SHP77 treated with DMSO at 0.1 percent for 48 hours (cell line): ENCODE data around the gene SLC16A7.

Source experiments
- DNase-seq: peaks from one replicate; lab custom pipeline; 2025; lab: John Stamatoyannopoulos, UW

SLC16A7 gene

GRCh38 chr12:59624732-59625460, 29.1 kb downstream of the SLC16A7 start:
- no peak for DNase-seq

GRCh38 chr12:59626382-59626781, 30.6 kb downstream of the SLC16A7 start:
- DNase-seq, result no peak

GRCh38 chr12:59627582-59627981, 31.8 kb downstream of the SLC16A7 start:
- no peak for DNase-seq

DNA sequence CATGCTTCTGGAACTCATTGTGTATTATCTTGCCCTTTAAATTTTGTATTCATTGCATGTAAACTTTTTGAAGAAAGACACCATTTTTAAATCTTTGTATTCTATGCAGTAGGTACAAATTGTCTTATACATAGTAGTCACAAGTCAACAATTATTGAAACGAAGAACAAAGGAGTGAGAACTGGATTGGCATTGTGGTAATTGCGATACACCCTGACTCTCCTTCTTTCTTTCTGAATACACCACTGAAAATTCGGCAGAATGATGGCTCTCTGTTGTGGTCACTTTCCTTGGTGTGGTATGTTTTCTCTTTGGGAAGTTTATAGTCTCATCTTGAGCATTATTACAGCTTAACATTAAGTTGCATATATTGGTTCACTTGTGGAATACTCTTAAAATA, 34.1 kb downstream of the SLC16A7 start:
- no peak for DNase-seq

DNA sequence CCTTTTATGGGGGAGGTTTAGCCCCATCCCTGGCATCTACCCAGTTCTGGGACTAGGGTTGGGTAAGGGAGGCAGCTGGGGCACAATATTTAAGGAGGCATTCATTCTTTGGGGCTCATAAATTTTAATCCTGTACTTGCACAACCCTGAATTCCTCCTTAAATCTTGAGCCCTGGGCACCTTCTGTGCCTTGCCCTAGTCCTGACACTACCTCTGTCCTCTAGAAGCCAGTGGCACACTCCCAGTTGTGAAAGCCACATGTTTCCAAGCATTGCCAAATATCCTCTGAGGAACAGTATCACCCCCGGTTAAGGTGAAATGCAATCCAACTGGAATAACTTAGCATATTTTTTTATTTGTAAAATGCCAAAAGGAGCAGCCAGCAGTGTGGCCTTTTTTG, 36.6 kb downstream of the SLC16A7 start:
- no peak for DNase-seq

- no peak for DNase-seq
Observed at GRCh38 chr12:59634254-59634653, 38.4 kb downstream of the SLC16A7 start.

GRCh38 chr12:59636945-59637691, 41.3 kb downstream of the SLC16A7 start:
- DNase-seq, result no peak

DNA sequence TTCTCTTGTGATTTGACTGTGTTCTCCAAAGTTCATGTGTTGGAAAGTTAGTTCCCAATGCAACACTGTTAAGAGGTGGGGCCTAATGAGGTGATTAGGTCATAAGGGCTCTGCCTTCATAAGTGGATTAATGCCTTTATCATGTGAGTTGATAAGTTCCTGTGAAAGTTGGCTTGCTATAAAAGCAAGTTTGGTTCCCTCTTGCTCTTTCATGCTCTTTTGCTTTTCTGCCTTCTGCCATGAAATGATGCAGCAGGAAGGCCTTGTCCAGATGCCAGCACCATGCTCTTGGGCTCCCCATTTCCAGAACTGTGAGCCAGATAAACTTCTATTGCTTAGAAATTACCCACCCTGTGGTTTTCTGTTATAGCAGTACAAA, 41.9 kb downstream of the SLC16A7 start:
- no peak for DNase-seq

DNA sequence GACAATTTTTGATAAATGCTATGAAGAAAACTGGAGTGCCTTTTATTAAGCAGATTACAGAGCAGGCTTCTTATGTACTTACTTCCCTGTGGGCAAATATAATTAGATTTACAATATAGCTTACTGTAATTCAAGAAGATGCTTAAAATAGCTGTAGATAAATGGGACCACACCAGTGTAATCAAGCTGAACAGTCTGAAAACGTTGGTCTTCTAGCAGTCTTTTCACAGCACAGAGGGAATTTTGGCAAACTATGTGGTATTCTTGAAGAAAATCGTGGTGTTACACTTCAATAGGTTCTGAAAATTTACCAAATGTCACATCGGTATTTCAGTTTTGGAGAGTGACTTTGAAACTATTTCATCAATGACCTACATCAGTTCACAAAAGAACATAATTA, 47.7 kb downstream of the SLC16A7 start:
- no peak for DNase-seq

GRCh38 chr12:59645242-59645641, 49.4 kb downstream of the SLC16A7 start:
- DNase-seq, result no peak

DNA sequence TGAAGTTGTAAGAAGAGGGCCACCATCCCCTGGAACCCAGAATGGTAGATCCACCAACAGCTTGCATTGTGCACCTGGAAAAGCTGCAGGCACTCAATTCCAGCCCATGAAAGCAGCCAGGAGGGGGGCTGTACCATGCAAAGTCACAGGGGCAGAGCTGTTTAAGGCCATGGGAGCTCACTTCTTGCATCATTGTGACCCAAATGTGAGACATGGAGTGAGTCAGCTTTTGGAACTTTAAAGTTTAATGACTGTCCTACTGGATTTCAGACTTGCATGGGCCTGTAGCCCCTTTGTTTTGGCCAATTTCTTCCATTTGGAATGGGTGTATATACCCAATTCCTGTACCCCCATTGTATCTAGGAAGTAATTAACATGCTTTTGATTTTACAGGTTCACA, 50.8 kb downstream of the SLC16A7 start:
- no peak for DNase-seq

GRCh38 chr12:59649203-59649602, 53.4 kb downstream of the SLC16A7 start:
- DNase-seq, result no peak

DNA sequence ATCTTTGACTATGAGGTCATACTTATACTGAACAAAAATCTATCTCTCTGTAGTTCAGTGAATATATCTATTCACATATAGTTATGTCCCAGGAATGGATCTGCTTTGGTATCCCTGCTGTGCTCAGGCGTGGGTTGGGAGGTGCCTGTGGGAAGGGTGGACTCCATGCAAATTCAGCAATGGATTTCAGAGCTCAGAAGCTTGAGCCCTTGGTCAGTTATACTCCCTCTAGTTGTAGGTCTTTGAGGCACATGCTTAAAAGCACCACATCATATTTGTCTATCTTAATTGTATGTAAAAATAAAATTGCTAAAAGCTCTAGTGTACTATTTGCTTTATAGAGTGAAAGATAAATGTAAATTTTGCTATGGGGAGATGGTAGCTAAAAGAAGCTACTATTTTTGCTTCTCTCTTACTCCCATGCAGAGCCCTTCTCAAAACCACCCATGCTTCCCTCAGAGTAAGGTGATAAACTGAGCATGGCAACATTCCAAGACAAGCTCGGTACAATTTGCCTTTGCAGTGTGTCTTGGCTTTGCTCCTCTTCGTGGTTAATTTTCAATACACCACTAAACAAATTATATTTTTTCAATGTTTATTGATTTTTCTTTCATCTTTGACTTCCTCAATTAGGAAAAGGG, 54.9 kb downstream of the SLC16A7 start:
- no peak for DNase-seq

DNA sequence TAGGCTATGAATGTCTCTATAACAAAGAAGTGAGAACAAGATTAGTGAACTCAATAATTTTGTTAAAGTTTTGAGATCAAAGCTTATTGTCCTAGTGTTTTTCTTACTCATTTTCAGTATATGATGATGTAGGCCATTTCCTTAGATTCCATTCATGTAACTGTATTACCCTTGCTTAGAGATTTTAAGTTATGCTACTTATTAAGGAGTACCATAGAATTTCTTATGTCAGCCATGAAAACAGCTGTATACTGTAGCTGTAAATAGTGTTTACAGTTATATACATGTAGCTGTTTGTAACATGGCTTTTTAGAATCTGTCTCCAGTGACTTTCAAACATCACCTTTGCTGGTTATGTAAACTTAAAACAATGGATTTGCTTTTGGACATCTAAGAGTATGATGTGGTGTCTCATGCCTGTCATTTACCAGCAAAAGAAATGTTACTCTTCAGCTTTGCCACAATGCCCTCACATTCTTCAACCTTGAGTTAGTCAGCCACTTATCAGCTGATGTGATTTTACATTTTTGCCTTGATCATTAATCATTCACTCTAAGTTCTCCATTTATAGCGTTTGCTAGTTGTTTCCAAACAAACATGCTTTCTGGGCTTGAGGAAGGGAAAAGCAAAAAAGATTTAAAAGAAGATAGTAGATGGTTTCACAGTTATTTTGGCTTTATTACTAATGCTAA, 55.5 kb downstream of the SLC16A7 start:
- no peak for DNase-seq

GRCh38 chr12:59652130-59652529, 56.3 kb downstream of the SLC16A7 start:
- DNase-seq, result no peak

DNA sequence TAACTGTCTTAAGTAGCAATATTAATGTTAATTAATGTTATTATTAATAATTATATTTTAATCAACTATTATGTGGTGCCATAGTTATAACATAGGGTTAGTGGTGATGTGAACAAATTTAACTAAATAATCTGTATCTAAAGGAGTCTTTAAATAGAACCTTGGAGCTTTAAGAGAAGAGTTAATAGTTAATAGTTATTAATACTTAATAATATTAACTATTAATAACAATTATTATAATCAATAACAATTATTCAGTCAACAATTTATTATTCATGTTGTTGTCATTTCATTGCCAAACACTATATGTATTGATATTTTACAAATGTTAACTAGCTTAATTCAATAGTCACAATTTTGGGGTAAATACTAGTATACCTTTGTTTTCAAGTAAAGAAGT, 58.2 kb downstream of the SLC16A7 start:
- DNase-seq, result no peak

- DNase-seq, result no peak
Observed at GRCh38 chr12:59657266-59657665, 61.4 kb downstream of the SLC16A7 start.

- no peak for DNase-seq
Observed at GRCh38 chr12:59657711-59658110, 61.9 kb downstream of the SLC16A7 start.

DNA sequence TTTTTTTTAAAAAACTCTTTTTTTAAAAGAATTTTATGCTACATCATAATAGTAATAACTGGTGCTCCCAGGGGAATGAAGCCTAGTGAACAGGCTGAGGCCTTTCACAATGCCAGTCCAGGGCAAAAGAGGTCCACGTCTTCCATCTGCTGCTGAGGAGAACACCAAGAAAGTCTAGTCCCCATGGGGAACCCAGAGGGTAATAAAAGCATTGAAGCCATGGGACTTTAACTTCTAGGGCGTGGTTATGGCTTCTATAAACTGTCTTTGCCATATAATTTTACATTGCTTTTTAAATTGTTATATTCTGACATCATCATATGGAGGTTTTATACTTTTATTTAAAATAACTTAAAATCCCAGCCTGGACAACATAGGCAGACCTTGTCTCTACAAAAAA, 64.3 kb downstream of the SLC16A7 start:
- no peak for DNase-seq

DNA sequence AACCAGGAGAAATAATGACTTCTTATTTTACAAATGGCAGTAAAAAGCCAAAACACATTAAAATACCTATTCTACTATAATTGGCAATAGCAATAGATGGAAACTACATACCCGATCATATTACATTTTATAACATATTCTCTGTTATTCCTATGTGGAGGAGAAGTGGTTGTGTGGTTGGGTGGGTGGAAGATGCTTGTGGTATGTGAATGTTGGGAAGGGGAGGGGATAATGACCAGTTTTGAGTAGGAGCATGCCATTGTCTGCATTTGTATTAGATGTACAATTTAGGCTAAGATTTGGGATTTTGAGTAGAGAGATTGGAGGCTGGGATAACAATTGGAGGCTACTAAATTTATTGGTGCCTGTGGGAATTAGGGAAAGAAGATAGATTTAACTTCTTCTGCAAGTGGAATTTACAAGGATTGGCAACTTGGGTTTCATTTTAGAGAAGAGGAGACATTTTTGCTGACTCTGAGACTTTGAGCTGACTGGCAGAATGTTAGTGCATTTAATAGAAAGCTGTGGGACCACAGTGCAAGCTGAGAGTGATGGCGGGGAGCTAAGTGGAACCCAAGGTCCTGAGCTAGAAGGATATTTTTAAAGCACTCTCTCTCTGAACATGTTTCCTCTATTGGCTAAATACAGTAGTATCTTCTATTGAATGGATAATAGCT, 65.2 kb downstream of the SLC16A7 start:
- DNase-seq, result no peak

GRCh38 chr12:59664495-59664894, 68.7 kb downstream of the SLC16A7 start:
- no peak for DNase-seq

GRCh38 chr12:59665701-59666100, 69.9 kb downstream of the SLC16A7 start:
- no peak for DNase-seq
